GM19193 (cell line): ENCODE data around the gene ATRN.

Experiments used
- POLR2A ChIP-seq: IDR thresholded peaks from 4 replicates; pipeline ENCODE4 v1.6.1; 2011; ENCODE audit not compliant: insufficient read depth, insufficient read length; ENCODE audit errors: extremely low read depth

ATRN gene

GRCh38 chr20:3541887-3542721, 71.3 kb downstream of the ATRN start:
- TF ChIP-seq POLR2A, result no peak

GRCh38 chr20:3543901-3544507, 73.2 kb downstream of the ATRN start:
- no peak for TF ChIP-seq POLR2A

GRCh38 chr20:3545401-3545925, 74.6 kb downstream of the ATRN start:
- TF ChIP-seq POLR2A, result no peak

GRCh38 chr20:3547906-3548305, 77.1 kb downstream of the ATRN start:
- no peak for TF ChIP-seq POLR2A

- no peak for TF ChIP-seq POLR2A
These were observed 80.0 kb downstream of the ATRN start for GRCh38 chr20:3550837-3551236.

GRCh38 chr20:3551681-3552434, 81.0 kb downstream of the ATRN start:
- no peak for TF ChIP-seq POLR2A

GRCh38 chr20:3553663-3554062, 82.8 kb downstream of the ATRN start:
- TF ChIP-seq POLR2A, result no peak

GRCh38 chr20:3557237-3557785, 86.5 kb downstream of the ATRN start:
- no peak for TF ChIP-seq POLR2A

GRCh38 chr20:3559231-3559630, 88.4 kb downstream of the ATRN start:
- TF ChIP-seq POLR2A, result no peak

- no peak for TF ChIP-seq POLR2A
These were observed 88.8 kb downstream of the ATRN start for GRCh38 chr20:3559637-3560036.

- TF ChIP-seq POLR2A, result no peak
These were observed 89.3 kb downstream of the ATRN start for GRCh38 chr20:3560162-3560561.

- no peak for TF ChIP-seq POLR2A
These were observed 89.8 kb downstream of the ATRN start for GRCh38 chr20:3560578-3560977.

- TF ChIP-seq POLR2A, result no peak
These were observed 92.3 kb downstream of the ATRN start for GRCh38 chr20:3563133-3563532.

GRCh38 chr20:3563548-3564177, 92.8 kb downstream of the ATRN start:
- no peak for TF ChIP-seq POLR2A

- TF ChIP-seq POLR2A, result no peak
These were observed 95.0 kb downstream of the ATRN start for GRCh38 chr20:3565851-3566250.
